Stomach (tissue), 9 donors: ENCODE results near the gene PHETA2. TPM values are rescaled to one million over a fixed set of nuclear protein-coding genes. Genes with fewer than 3 reads are reported as not detected.

Source experiments
- DNase-seq, 2 donors: peaks; one replicate each; pipeline versions ENCODE4 v3.0.0 to v3.0.0-alpha.2; 2013 to 2019
- H3K27ac ChIP-seq, 5 donors: fragments of 200-600 bp in 4 of 5; sonication (generic) in 4 of 5; one replicate each; pipeline ENCODE4 v1.5.1; 2013 to 2019; ENCODE audit warnings: mild to moderate bottlenecking in 1 of 5, moderate library complexity in 1 of 5
- H3K27me3 ChIP-seq, 3 donors: fragments of 200-600 bp; sonication (generic); one replicate each; pipeline ENCODE4 v1.5.1; 2017 to 2019; ENCODE audit warnings: mixed run types in 1 of 3
- H3K36me3 ChIP-seq, 4 donors: fragments of 200-600 bp; sonication (generic); 1 replicate in 3 of 4; 2 replicates in 1 of 4; pipeline ENCODE4 v1.5.1; 2016 to 2019
- H3K4me1 ChIP-seq, 4 donors: fragments of 200-600 bp; sonication (generic); one replicate each; pipeline ENCODE4 v1.5.1; 2016 to 2019
- H3K4me3 ChIP-seq, 4 donors: fragments of 200-600 bp; sonication (generic) in 3 of 4; one replicate each; pipeline ENCODE4 v1.5.1; 2016 to 2019; ENCODE audit warnings: mild to moderate bottlenecking in 1 of 4
- H3K9me3 ChIP-seq, 4 donors: fragments of 200-600 bp; sonication (generic); one replicate each; pipeline ENCODE4 v1.5.1; 2016 to 2019
- CTCF ChIP-seq, 7 experiments: fragments of 450-650 bp in 4 of 7; fragments of 200-600 bp in 3 of 7; sonication (generic) in 3 of 7; IDR thresholded peaks; one replicate each; pipeline ENCODE4 v1.5.1; 2016 to 2019; ENCODE audit warnings: antibody characterized with exemption in 7 of 7, control low read depth in 2 of 7, mild to moderate bottlenecking in 1 of 7
- EP300 ChIP-seq: sonication (generic); formaldehyde crosslinking; IDR thresholded peaks from one replicate; pipeline ENCODE4 v1.6.1; 2017; ENCODE audit warnings: antibody characterized with exemption
- POLR2A ChIP-seq, 4 donors: fragments of 450-650 bp; IDR thresholded peaks; one replicate each; pipeline ENCODE4 v1.6.1; 2016; ENCODE audit warnings: antibody characterized with exemption in 4 of 4, control low read depth in 2 of 4, mild to moderate bottlenecking in 1 of 4, moderate library complexity in 1 of 4
- POLR2AphosphoS5 ChIP-seq, 3 donors: sonication (generic); formaldehyde crosslinking; IDR thresholded peaks; one replicate each; pipeline ENCODE4 v1.6.1; 2016; ENCODE audit warnings: antibody characterized with exemption in 3 of 3
- WGBS, 5 donors: extraction: QIAGEN DNeasy Blood & Tissue Kit in 3 of 5; methylation state at CpG; one replicate each; pipeline versions ENCODE4 v1.1.5 to v1.1.7; 2013 to 2018; 5-methylcytosine and 5-hydroxymethylcytosine counted together
- intact Hi-C: fragments of 100-400 bp; cut with DNase I; formaldehyde crosslinking; loops from one replicate; pipeline ENCODE4 v1.15.1; 2023; ENCODE audit warnings: low total_unique reads
- polyA plus RNA-seq, 3 donors: library from polyadenylated mRNA; stranded (reverse); fragments of 200-250 nt; gene quantifications; one replicate each; pipeline ENCODE4 v1.2.3, GENCODE V29; 2013
- total RNA-seq, 5 donors: library from RNA; depleted of rRNA; stranded (reverse); fragments of >200 nt; gene quantifications; one replicate each; pipeline versions ENCODE4 v1.1.0 to v1.2.3, GENCODE V29; 2014 to 2016
- donor health status: healthy with polysubstance abuse.
- donor health status: Bipolar disorder and iron deficiency.
- donor health status: healthy.

The PHETA2 gene
- total and polyA plus RNA-seq, 8 donors = 8.4 to 30.1 (median 20.8) TPM

GRCh38 chr22:42062506-42063170, 11.4 kb upstream of the PHETA2 start:
- no peak for TF ChIP-seq POLR2A (IDR thresholded peaks at IDR 0.05)
- no peak for TF ChIP-seq CTCF (IDR thresholded peaks at IDR 0.05)
- no peak for TF ChIP-seq POLR2AphosphoS5 (IDR thresholded peaks at IDR 0.05)
- TF ChIP-seq EP300 = no peak
- 89 to 95% (median 89%) methylated on average over 10 of the region's 10 CpGs for WGBS, 5 donors
- peaks cover 38 to 96% (median 90%) of the 10 kb centered on the region in 4 donors for H3K36me3 ChIP-seq
- no peak overlapping the region for H3K27ac ChIP-seq
- DNase-seq = no peak
- H3K4me3 ChIP-seq = no peak overlapping the region
- H3K9me3 ChIP-seq = no peaks in the 10 kb centered on the region
- H3K4me1 ChIP-seq = no peaks in the 10 kb centered on the region
- intact Hi-C loops = no loop called here
- no peaks in the 10 kb centered on the region for H3K27me3 ChIP-seq

GRCh38 chr22:42064629-42065028, 9.4 kb upstream of the PHETA2 start:
- no peak for DNase-seq
- H3K9me3 ChIP-seq = no peaks in the 10 kb centered on the region
- H3K4me1 ChIP-seq = peaks cover 2 to 18% (median 6%) of the 10 kb centered on the region in 4 donors
- H3K27me3 ChIP-seq = no peaks in the 10 kb centered on the region
- 65 to 88% (median 70%) methylated on average over 1 of the region's 1 CpG for WGBS, 5 donors
- H3K36me3 ChIP-seq = peaks cover 42 to 90% (median 82%) of the 10 kb centered on the region in 4 donors
- TF ChIP-seq POLR2A (IDR thresholded peaks at IDR 0.05) (no peak), EP300 (no peak), CTCF (IDR thresholded peaks at IDR 0.05) (no peak), POLR2AphosphoS5 (IDR thresholded peaks at IDR 0.05) (no peak)
- intact Hi-C loops = no loop called here
- no peak overlapping the region for H3K4me3 ChIP-seq
- H3K27ac ChIP-seq = no peak overlapping the region

GRCh38 chr22:42065438-42066125, 8.5 kb upstream of the PHETA2 start:
- Histone ChIP-seq H3K4me3 (no peak overlapping the region), H3K36me3 (peaks cover 33 to 80% (median 73%) of the 10 kb centered on the region in 4 donors), H3K4me1 (peaks cover 8 to 26% (median 13%) of the 10 kb centered on the region in 4 donors), H3K27ac (no peak overlapping the region), H3K9me3 (no peaks in the 10 kb centered on the region), H3K27me3 (no peaks in the 10 kb centered on the region)
- TF ChIP-seq POLR2A (IDR thresholded peaks at IDR 0.05) = no peak
- no peak for TF ChIP-seq CTCF (IDR thresholded peaks at IDR 0.05)
- intact Hi-C loops = no loop called here
- 85 to 91% (median 88%) methylated on average over 6 to 13 of the region's 13 CpGs for WGBS, 5 donors
- DNase-seq = no peak

DNA sequence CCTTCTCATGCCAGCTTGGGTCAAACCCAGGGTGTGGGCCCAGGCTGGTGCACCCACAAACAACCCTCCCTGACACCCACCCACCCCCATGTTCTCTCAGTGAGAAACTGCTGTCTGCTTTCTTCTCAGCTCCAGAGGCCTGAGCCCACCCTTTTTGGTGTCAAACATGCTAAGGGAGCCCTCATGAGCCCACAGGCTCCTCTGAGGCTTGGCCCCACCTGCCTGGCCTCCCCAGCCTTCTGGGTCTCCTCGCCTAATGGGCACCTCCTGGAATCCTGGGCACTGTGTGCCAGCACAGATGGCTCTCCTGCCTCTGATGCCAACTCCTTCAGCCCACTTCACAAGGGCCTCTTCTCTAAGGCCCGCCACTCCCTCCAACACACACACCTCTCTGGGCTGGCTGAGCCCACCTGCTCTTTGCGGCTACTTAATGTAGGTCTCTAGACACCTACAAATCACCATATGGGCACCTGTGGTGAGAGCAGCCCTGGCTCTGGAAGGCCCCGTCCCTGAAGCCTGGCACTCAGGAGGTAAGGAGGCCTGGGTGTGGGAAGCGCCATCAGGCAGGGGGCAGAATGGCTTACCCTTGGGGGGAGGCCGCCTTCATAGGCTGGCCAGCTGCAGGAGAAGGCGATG, 7.8 kb upstream of the PHETA2 start:
- peaks cover 32 to 74% (median 66%) of the 10 kb centered on the region in 4 donors for H3K36me3 ChIP-seq
- H3K4me1 ChIP-seq = peaks cover 11 to 28% (median 17%) of the 10 kb centered on the region in 4 donors
- intact Hi-C loops = no loop called here
- TF ChIP-seq CTCF (IDR thresholded peaks at IDR 0.05) (no peak), POLR2A (IDR thresholded peaks at IDR 0.05) (no peak), EP300 (no peak), POLR2AphosphoS5 (IDR thresholded peaks at IDR 0.05) (no peak)
- 97 to 100% (median 98%) methylated on average over 6 to 7 of the region's 7 CpGs for WGBS, 5 donors
- H3K27ac ChIP-seq = no peak overlapping the region
- no peaks in the 10 kb centered on the region for H3K27me3 ChIP-seq
- no peaks in the 10 kb centered on the region for H3K9me3 ChIP-seq
- no peak overlapping the region for H3K4me3 ChIP-seq
- DNase-seq = no peak
